ENCODE data around the gene BPI.
"Not testable (repeated sequence)": the region's sequence is repeated elsewhere in the genome, so short reads cannot be mapped to it uniquely, and the experiment has no call there.

Gene BPI

GRCh38 chr20:38305541-38305940 lies 1.6 kb downstream of the BPI start:
- DNase-seq, result no peak

GRCh38 chr20:38306379-38306778 lies 2.4 kb downstream of the BPI start:
- no peak for DNase-seq

- DNase-seq, result no peak
Observed at GRCh38 chr20:38307371-38308046, 3.6 kb downstream of the BPI start.

- no peak for DNase-seq
Observed at GRCh38 chr20:38308047-38308438, 4.1 kb downstream of the BPI start.

GRCh38 chr20:38308447-38308846 lies 4.5 kb downstream of the BPI start:
- no peak for DNase-seq

GRCh38 chr20:38311091-38311490 lies 7.1 kb downstream of the BPI start:
- no peak for DNase-seq

GRCh38 chr20:38311491-38311890 lies 7.5 kb downstream of the BPI start:
- DNase-seq, result no peak

GRCh38 chr20:38313676-38314075 lies 9.7 kb downstream of the BPI start:
- DNase-seq, result no peak

GRCh38 chr20:38314350-38314749 lies 10.4 kb downstream of the BPI start:
- not testable (repeated sequence) for DNase-seq

GRCh38 chr20:38315290-38315966 lies 11.5 kb downstream of the BPI start:
- peak; percentile 68 for DNase-seq

GRCh38 chr20:38316341-38316740 lies 12.4 kb downstream of the BPI start:
- DNase-seq, result no peak

- no peak for DNase-seq
Observed at GRCh38 chr20:38317422-38317821, 13.5 kb downstream of the BPI start.

- DNase-seq, result no peak
Observed at GRCh38 chr20:38320221-38320620, 16.3 kb downstream of the BPI start.

- peak; percentile 84 for DNase-seq
Observed at GRCh38 chr20:38321959-38322598, 18.1 kb downstream of the BPI start.

- no peak for DNase-seq
Observed at GRCh38 chr20:38324159-38324558, 20.2 kb downstream of the BPI start.

- no peak for DNase-seq
Observed at GRCh38 chr20:38325167-38325566, 21.2 kb downstream of the BPI start.

GRCh38 chr20:38325905-38326304 lies 21.9 kb downstream of the BPI start:
- DNase-seq, result no peak

GRCh38 chr20:38326309-38326708 lies 22.4 kb downstream of the BPI start:
- DNase-seq, result no peak

GRCh38 chr20:38330638-38331037 lies 26.7 kb downstream of the BPI start:
- no peak for DNase-seq

- no peak for DNase-seq
Observed at GRCh38 chr20:38331245-38331644, 27.3 kb downstream of the BPI start.

- DNase-seq, result no peak
Observed at GRCh38 chr20:38331814-38332213, 27.9 kb downstream of the BPI start.

GRCh38 chr20:38334016-38334415 lies 30.1 kb downstream of the BPI start:
- DNase-seq, result no peak

GRCh38 chr20:38336726-38337125 lies 32.8 kb downstream of the BPI start:
- DNase-seq, result no peak

- DNase-seq, result no peak
Observed at GRCh38 chr20:38337561-38338140, 33.7 kb downstream of the BPI start.
